ENCODE data around the gene SOD2. TPM values are rescaled to one million over a fixed set of nuclear protein-coding genes. Genes with fewer than 3 reads are reported as not detected.
"Not testable (repeated sequence)": the region's sequence is repeated elsewhere in the genome, so short reads cannot be mapped to it uniquely, and the experiment has no call there.

The SOD2 gene
- total RNA-seq, 1 donor from 2014 or later, result 100 TPM

GRCh38 chr6:159726255-159726917 is 33.3 kb upstream of the SOD2 start:
- peaks cover 21% of the 10 kb centered on the region for H3K4me1 Mint-ChIP-seq (ENCODE audit: unreplicated experiment)
- H3K27me3 Mint-ChIP-seq, result peaks cover 3% of the 10 kb centered on the region
- peaks cover 5% of the 10 kb centered on the region for H3K9me3 Mint-ChIP-seq
- no peak for TF ChIP-seq CTCF (conservative IDR thresholded peaks at IDR 0.05)
- peaks cover 19% of the 10 kb centered on the region for H3K36me3 Mint-ChIP-seq
- H3K27ac Mint-ChIP-seq, result peak overlapping the region; percentile 99
- DNase-seq (ENCODE audit: extremely low spot score, unreplicated experiment), result no peak
- H3K4me3 Mint-ChIP-seq, result peak overlapping the region; percentile 94

GRCh38 chr6:159725208-159725607 is 32.2 kb upstream of the SOD2 start:
- Mint-ChIP-seq H3K4me3 (peak overlapping the region; percentile 52), H3K36me3 (peaks cover 19% of the 10 kb centered on the region), H3K27ac (peak overlapping the region; percentile 55), H3K4me1 (ENCODE audit: unreplicated experiment) (peaks cover 17% of the 10 kb centered on the region)
- DNase-seq (ENCODE audit: extremely low spot score, unreplicated experiment); H3K27me3 Mint-ChIP-seq; H3K9me3 Mint-ChIP-seq: not testable (repeated sequence)

- H3K9me3 Mint-ChIP-seq, result peaks cover 5% of the 10 kb centered on the region
- H3K27me3 Mint-ChIP-seq, result peaks cover 3% of the 10 kb centered on the region
- H3K36me3 Mint-ChIP-seq, result peaks cover 19% of the 10 kb centered on the region
- no peak for TF ChIP-seq CTCF (conservative IDR thresholded peaks at IDR 0.05)
- H3K4me3 Mint-ChIP-seq, result peak overlapping the region; percentile 52
- H3K4me1 Mint-ChIP-seq (ENCODE audit: unreplicated experiment), result peaks cover 14% of the 10 kb centered on the region
- peak overlapping the region; percentile 55 for H3K27ac Mint-ChIP-seq
- no peak for DNase-seq (ENCODE audit: extremely low spot score, unreplicated experiment)
Measured at GRCh38 chr6:159724778-159725177, 31.7 kb upstream of the SOD2 start.

GRCh38 chr6:159723259-159723658 is 30.2 kb upstream of the SOD2 start:
- no peak for DNase-seq (ENCODE audit: extremely low spot score, unreplicated experiment)
- peaks cover 16% of the 10 kb centered on the region for H3K36me3 Mint-ChIP-seq
- H3K27ac Mint-ChIP-seq, result peak overlapping the region; percentile 13
- TF ChIP-seq CTCF (conservative IDR thresholded peaks at IDR 0.05), result no peak
- peaks cover 5% of the 10 kb centered on the region for H3K9me3 Mint-ChIP-seq
- peaks cover 3% of the 10 kb centered on the region for H3K27me3 Mint-ChIP-seq
- peaks cover 10% of the 10 kb centered on the region for H3K4me1 Mint-ChIP-seq (ENCODE audit: unreplicated experiment)
- H3K4me3 Mint-ChIP-seq, result peak overlapping the region; percentile 42

- peaks cover 16% of the 10 kb centered on the region for H3K36me3 Mint-ChIP-seq
- H3K4me1 Mint-ChIP-seq (ENCODE audit: unreplicated experiment), result peaks cover 10% of the 10 kb centered on the region
- peaks cover 5% of the 10 kb centered on the region for H3K9me3 Mint-ChIP-seq
- H3K27ac Mint-ChIP-seq, result peak overlapping the region; percentile 13
- peak overlapping the region; percentile 42 for H3K4me3 Mint-ChIP-seq
- DNase-seq (ENCODE audit: extremely low spot score, unreplicated experiment), result no peak
- TF ChIP-seq CTCF (conservative IDR thresholded peaks at IDR 0.05), result no peak
- H3K27me3 Mint-ChIP-seq, result peaks cover 3% of the 10 kb centered on the region
Measured at GRCh38 chr6:159722655-159723054, 29.6 kb upstream of the SOD2 start.

GRCh38 chr6:159721981-159722380 is 28.9 kb upstream of the SOD2 start:
- Mint-ChIP-seq H3K36me3 (peaks cover 16% of the 10 kb centered on the region), H3K4me1 (ENCODE audit: unreplicated experiment) (peaks cover 10% of the 10 kb centered on the region)
- not testable (repeated sequence) for H3K9me3 Mint-ChIP-seq; H3K27ac Mint-ChIP-seq; H3K4me3 Mint-ChIP-seq; H3K27me3 Mint-ChIP-seq; DNase-seq (ENCODE audit: extremely low spot score, unreplicated experiment)

Data from type B pancreatic cell (in vitro differentiated cells).